ENCODE measurements around the gene HBZ. TPM values are rescaled to one million over a fixed set of nuclear protein-coding genes. Genes with fewer than 3 reads are reported as not detected.
"Not testable (repeated sequence)": the region's sequence is repeated elsewhere in the genome, so short reads cannot be mapped to it uniquely, and the experiment has no call there.

HBZ gene
- not detected in 2 replicates for total RNA-seq

GRCh38 chr16:152141-153128 is at the start of gene HBZ:
TSS of gene HBZ (plus strand) at chr16:152644. CDS start at chr16:152910, 266 bp downstream.
- DNase-seq (ENCODE audit: low read depth in 2 of 2) = no peak

- no peak for DNase-seq (ENCODE audit: low read depth in 2 of 2)
Observed at GRCh38 chr16:104355-104754, 48.1 kb upstream of the HBZ start.

DNA sequence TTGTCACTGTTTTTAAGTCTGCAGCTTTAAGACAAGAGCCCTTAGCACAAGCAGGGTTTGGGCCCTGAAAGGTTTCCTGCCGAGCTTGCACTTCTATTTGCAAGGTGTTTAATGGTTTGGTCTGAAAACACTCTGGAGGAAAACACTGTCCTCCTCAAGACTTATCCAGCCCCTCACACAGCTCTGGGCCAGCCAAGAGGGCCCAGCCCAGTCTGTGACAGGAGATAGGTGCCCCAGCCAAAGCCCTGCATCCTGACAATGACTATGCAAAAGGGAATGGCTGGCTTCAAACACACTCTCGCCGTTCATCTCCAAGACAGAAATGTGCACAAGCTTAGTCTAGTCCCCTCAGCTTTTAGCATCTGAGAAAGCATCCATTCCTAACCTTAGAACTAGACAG is 47.5 kb upstream of the HBZ start:
- DNase-seq (ENCODE audit: low read depth in 2 of 2) = no peak

- no peak for DNase-seq (ENCODE audit: low read depth in 2 of 2)
Observed at GRCh38 chr16:105521-105920, 46.9 kb upstream of the HBZ start.

DNA sequence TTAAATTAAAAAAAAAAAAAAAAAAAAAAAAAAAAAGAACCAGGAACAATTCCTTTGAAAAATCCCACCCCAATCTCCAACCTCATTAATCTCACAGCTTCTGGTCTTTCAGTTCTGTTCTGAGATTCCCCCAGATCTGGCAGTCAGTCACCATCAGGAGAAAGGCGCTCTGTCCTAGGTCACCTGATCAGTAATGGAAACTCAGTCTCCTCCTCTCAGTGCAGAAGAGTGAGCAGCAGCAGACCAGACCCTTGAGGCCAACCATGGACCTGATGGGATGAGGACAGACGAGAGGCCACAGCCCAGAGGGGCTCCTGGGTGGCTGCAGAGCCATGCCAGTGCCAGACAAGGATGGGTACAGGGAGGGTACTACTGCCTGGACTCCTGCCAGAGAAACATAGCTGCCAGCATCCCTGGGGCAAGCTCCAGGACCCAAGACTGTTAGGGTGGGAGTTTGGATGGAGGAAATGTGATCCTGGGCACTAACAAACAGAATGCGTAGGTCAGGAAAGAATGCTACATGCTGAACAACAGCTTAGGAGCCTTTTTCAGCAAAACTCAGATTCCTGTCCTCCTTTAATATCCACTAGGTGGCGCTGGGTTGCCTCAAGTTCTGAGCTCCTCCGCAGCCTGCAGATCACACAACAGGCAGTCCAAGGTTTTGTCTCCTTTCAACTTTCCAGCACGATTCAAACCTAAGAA is 45.7 kb upstream of the HBZ start:
- peak; percentile 72 to 83 for DNase-seq (ENCODE audit: low read depth in 2 of 2)

- no peak for DNase-seq (ENCODE audit: low read depth in 2 of 2)
Observed at GRCh38 chr16:112153-112840, 40.1 kb upstream of the HBZ start.

GRCh38 chr16:114327-114726 is 38.1 kb upstream of the HBZ start:
- no peak for DNase-seq (ENCODE audit: low read depth in 2 of 2)

- DNase-seq (ENCODE audit: low read depth in 2 of 2) = no peak
Observed at GRCh38 chr16:116015-116414, 36.4 kb upstream of the HBZ start.

GRCh38 chr16:117379-118365 is 34.8 kb upstream of the HBZ start:
- DNase-seq (ENCODE audit: low read depth in 2 of 2) = peak in 1 of 2 donors; percentile 58

DNA sequence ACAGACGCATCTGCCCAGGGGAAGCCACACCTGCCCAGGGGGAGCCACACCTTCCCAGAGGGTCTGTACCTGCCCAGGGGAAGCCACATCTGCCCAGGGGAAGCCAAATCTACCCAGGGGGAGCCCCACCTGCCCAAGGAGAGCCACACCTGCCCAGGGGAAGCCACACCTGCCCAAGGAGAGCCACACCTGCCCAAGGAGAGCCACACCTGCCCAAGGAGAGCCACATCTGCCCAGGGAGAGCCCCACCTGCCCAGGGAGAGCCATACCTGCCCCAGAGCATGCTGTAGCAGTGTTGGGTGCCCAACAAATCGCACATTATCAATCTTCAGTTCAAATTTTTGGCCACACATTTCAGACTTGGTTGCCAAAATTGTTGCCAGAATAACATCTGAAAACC is 33.6 kb upstream of the HBZ start:
- no peak for DNase-seq (ENCODE audit: low read depth in 2 of 2)

DNA sequence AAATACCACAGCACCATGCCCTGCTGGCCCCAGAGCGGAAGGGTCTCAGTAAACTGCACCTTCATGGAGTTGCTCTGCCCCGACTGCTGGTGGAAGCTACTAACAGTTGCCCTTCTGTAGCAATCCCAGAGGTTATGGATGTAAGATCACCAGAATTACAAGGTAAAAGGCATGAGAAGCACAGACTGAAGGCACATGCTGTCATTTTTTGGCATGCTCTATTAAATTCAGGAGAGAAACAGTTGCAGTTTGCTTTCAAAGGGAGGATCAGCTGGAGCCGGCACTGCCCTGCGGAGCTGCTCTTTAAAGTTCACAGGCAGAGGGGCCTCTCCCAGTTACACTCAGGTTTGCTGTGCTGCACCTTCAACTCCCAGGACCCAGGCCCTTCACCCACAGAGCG is 33.1 kb upstream of the HBZ start:
- no peak for DNase-seq (ENCODE audit: low read depth in 2 of 2)

- DNase-seq (ENCODE audit: low read depth in 2 of 2) = no peak
Observed at GRCh38 chr16:119835-120491, 32.5 kb upstream of the HBZ start.

DNA sequence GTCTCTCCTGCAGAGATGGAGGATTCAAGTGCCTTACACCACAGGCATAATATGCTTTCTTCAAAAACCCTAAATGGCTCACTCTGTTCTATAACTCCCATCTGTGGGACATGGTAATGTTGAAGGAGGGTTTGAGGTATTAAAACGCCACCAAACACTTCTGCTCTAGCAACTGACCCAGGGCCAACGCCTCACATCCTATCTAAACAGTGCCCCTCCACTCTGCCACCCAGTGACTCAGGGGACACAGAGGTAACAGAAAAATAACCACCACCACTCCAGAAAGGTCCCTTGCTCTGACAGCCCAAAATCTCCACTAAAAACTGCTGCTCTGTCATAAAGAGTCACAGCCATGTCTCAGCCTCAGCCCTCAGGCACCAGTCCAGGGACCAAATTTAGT is 31.7 kb upstream of the HBZ start:
- no peak for DNase-seq (ENCODE audit: low read depth in 2 of 2)

GRCh38 chr16:122361-122760 is 30.1 kb upstream of the HBZ start:
- no peak for DNase-seq (ENCODE audit: low read depth in 2 of 2)

- not testable (repeated sequence) for DNase-seq (ENCODE audit: low read depth in 2 of 2)
Observed at GRCh38 chr16:123558-124350, 28.7 kb upstream of the HBZ start.

DNA sequence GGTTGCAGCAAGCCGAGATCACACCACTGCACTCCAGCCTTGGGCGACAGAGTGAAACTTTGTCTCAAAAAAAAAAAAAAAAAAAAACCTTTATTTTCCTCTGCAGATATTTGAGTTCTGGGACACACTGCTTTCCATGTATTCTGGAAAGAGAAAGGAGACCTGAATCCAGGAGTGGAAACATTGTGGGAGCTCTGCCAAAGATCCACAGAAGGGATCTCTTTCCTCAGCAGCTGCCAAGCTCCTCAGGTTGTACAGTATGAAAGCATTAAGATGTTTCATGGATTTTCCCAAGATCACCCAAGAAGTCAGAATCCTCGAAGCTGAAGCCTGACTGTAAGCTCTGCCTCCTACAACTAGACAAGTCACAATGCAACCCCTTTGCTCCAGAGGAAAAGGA is 27.4 kb upstream of the HBZ start:
- no peak for DNase-seq (ENCODE audit: low read depth in 2 of 2)

- DNase-seq (ENCODE audit: low read depth in 2 of 2) = no peak
Observed at GRCh38 chr16:129075-129474, 23.4 kb upstream of the HBZ start.

DNA sequence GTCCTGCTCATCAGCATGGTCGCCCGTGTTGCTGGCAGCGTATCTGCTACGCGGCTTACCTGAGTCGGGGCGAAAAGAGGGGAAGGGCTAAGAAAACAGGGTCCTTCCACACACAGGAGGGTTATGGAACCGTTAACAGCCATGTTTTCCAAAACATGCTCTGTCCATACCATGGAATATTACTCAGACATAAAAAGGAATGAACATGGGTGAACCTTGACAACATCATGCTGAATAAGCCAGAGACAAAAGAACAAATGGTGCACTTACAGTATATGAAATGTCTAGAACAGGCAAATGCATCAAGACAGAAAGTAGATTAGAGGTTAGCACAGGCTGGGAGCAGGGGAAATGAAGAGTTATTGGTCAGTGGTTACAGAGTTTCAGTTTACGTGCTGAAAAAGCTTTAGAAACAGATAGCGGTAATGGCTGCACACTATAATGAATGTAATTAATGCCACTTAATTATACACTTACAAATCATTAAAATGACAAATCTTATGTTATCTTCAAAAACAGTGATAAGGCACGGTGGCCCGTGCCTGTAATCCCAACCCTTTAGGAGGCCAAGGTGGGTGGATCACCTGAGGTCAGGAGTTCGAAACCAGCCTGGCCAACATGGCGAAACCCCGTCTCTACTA is 21.8 kb upstream of the HBZ start:
- no peak for DNase-seq (ENCODE audit: low read depth in 2 of 2)

GRCh38 chr16:132120-132519 is 20.3 kb upstream of the HBZ start:
- DNase-seq (ENCODE audit: low read depth in 2 of 2) = no peak
